ENCODE results near the gene METTL13. TPM values are rescaled to one million over a fixed set of nuclear protein-coding genes. Genes with fewer than 3 reads are reported as not detected.

The METTL13 gene
- total RNA-seq, 1 experiment from 2014 or later, result 64.5 TPM

GRCh38 chr1:171816300-171816901 is 34.9 kb downstream of the METTL13 start:
- H3K27me3 Mint-ChIP-seq (ENCODE audit: low read depth), result no peaks in the 10 kb centered on the region

More at GRCh38 chr1:171816300-171816901, 34.9 kb downstream of the METTL13 start:
- Histone ChIP-seq H3K79me2 (ENCODE audit: insufficient read depth, low read length) (no peaks in the 10 kb centered on the region), H4K20me1 (ENCODE audit: control insufficient read depth, insufficient read depth, insufficient read length) (no peaks in the 10 kb centered on the region), H4K5ac (ENCODE audit: insufficient read length, low read depth, low read length) (no peak overlapping the region), H4K8ac (replicated peaks; ENCODE audit: insufficient read length, low read depth, low read length) (no peak overlapping the region), H2AK5ac (ENCODE audit: insufficient read length, low read length) (no peak overlapping the region), H3K4me2 (ENCODE audit: insufficient read depth, insufficient read length, low read length) (no peak overlapping the region), H2BK120ac (ENCODE audit: low read depth, low read length, poor library complexity, severe bottlenecking) (no peak overlapping the region), H3K27ac (ENCODE audit: insufficient read length, low read depth, low read length) (no peak overlapping the region), H3K4ac (ENCODE audit: low read depth, low read length) (no peak overlapping the region), H3K23ac (ENCODE audit: insufficient read length, low read depth, low read length) (no peak overlapping the region), H3K14ac (ENCODE audit: insufficient read depth, low read length) (no peak overlapping the region), H3T11ph (ENCODE audit: low read length) (no peak overlapping the region), H2BK5ac (ENCODE audit: insufficient read length, low read length) (no peak overlapping the region), H3K9ac (ENCODE audit: extremely low read depth, insufficient read length, low read length) (no peak overlapping the region), H2BK15ac (ENCODE audit: low read depth, low read length) (no peak overlapping the region), H3K9me3 (ENCODE audit: control insufficient read depth, low read depth, low read length) (no peaks in the 10 kb centered on the region), H3K23me2 (ENCODE audit: insufficient read length, low read depth, low read length, poor library complexity, severe bottlenecking) (no peaks in the 10 kb centered on the region), H3K56ac (ENCODE audit: insufficient read length, low read depth, low read length) (no peak overlapping the region), H3K27me3 (ENCODE audit: insufficient read depth, low read length) (no peaks in the 10 kb centered on the region), H3K18ac (ENCODE audit: insufficient read length, low read depth, low read length) (no peak overlapping the region), H2AFZ (ENCODE audit: low read length) (no peak overlapping the region), H3K4me1 (ENCODE audit: insufficient read depth, low read length) (peaks cover 5% of the 10 kb centered on the region; the same call in 1 of the 2 replicates), H2BK12ac (ENCODE audit: insufficient read length, low read depth, low read length) (no peak overlapping the region), H4K91ac (ENCODE audit: insufficient read length, low read depth, low read length) (no peak overlapping the region), H3K79me1 (ENCODE audit: insufficient read depth, low read depth, low read length, poor library complexity, severe bottlenecking) (no peaks in the 10 kb centered on the region), H2BK20ac (ENCODE audit: low read depth, low read length, poor library complexity, severe bottlenecking) (no peak overlapping the region)
- peaks cover 21 to 33% of the 10 kb centered on the region in 2 experiments for H3K4me1 Mint-ChIP-seq
- no peaks in the 10 kb centered on the region for H3K9me3 Mint-ChIP-seq
- no peak overlapping the region; a peak in 1 of 7 replicates for H3K27ac Mint-ChIP-seq
- no CpG with 5 or more reads among the region's 3 CpGs for WGBS (ENCODE audit: extremely low coverage, insufficient read length, low lambda C conversion rate)
- no peaks in the 10 kb centered on the region for H3K36me3 Mint-ChIP-seq (ENCODE audit: insufficient read depth in 1 of 3, low read depth in 3 of 3)
- no peak overlapping the region for H3K4me3 Mint-ChIP-seq
- no peak for DNase-seq
- TF ChIP-seq CTCF (conservative IDR thresholded peaks at IDR 0.05), result no peak
